Sigmoid colon (tissue), 7 donors: ENCODE measurements around the gene MPV17L. TPM values are rescaled to one million over a fixed set of nuclear protein-coding genes. Genes with fewer than 3 reads are reported as not detected.
A peak's percentile ranks its signal among the peaks of the same experiment; 100 is the strongest.
"Not testable (repeated sequence)": the region's sequence is repeated elsewhere in the genome, so short reads cannot be mapped to it uniquely, and the experiment has no call there.

Experiments
- DNase-seq: peaks from one replicate; pipeline ENCODE4 v3.0.0-alpha.2; 2019
- H3K27ac ChIP-seq, 4 donors: fragments of 200-600 bp; sonication (generic); one replicate each; pipeline ENCODE4 v1.5.1; 2016 to 2019; ENCODE audit warnings: mild to moderate bottlenecking in 1 of 4
- H3K27me3 ChIP-seq, 3 donors: fragments of 200-600 bp; sonication (generic); one replicate each; pipeline ENCODE4 v1.5.1; 2019; ENCODE audit warnings: mild to moderate bottlenecking in 1 of 3
- H3K36me3 ChIP-seq, 4 donors: fragments of 200-600 bp; sonication (generic); one replicate each; pipeline ENCODE4 v1.5.1; 2016 to 2019
- H3K4me1 ChIP-seq, 4 donors: fragments of 200-600 bp; sonication (generic); one replicate each; pipeline ENCODE4 v1.5.1; 2017 to 2019
- H3K4me3 ChIP-seq, 4 donors: fragments of 200-600 bp; sonication (generic); one replicate each; pipeline ENCODE4 v1.5.1; 2017 to 2019; ENCODE audit warnings: mild to moderate bottlenecking in 2 of 4, moderate library complexity in 1 of 4
- H3K9me3 ChIP-seq, 4 donors: fragments of 200-600 bp in 3 of 4; sonication (generic) in 3 of 4; one replicate each; pipeline versions ENCODE4 v1.5.1 to v1.6.1; 2013 to 2019
- CTCF ChIP-seq, 4 experiments: fragments of 450-650 bp in 3 of 4; fragments of 200-600 bp in 1 of 4; IDR thresholded peaks; one replicate each; pipeline ENCODE4 v1.5.1; 2016 to 2019; ENCODE audit warnings: antibody characterized with exemption in 4 of 4, mild to moderate bottlenecking in 3 of 4, moderate library complexity in 2 of 4
- EP300 ChIP-seq, 4 donors: sonication (generic); formaldehyde crosslinking; IDR thresholded peaks; one replicate each; pipeline ENCODE4 v1.6.1; 2017; ENCODE audit warnings: antibody characterized with exemption in 4 of 4
- POLR2A ChIP-seq, 2 donors: fragments of 450-650 bp; IDR thresholded peaks; one replicate each; pipeline ENCODE4 v1.6.1; 2016; ENCODE audit warnings: antibody characterized with exemption in 2 of 2, mild to moderate bottlenecking in 2 of 2, moderate library complexity in 2 of 2
- POLR2AphosphoS5 ChIP-seq, 4 donors: sonication (generic); formaldehyde crosslinking; IDR thresholded peaks; one replicate each; pipeline ENCODE4 v1.6.1; 2017; ENCODE audit warnings: antibody characterized with exemption in 4 of 4
- WGBS, 2 donors: extraction: QIAGEN DNeasy Blood & Tissue Kit; methylation state at CpG; one replicate each; pipeline ENCODE4 v1.1.7; 2013; 5-methylcytosine and 5-hydroxymethylcytosine counted together
- intact Hi-C: fragments of 100-400 bp; cut with DNase I; formaldehyde crosslinking; loops from one replicate; pipeline ENCODE4 v1.15.1; 2023
- polyA plus RNA-seq, 3 donors: library from polyadenylated mRNA; stranded (reverse); fragments of 200-250 nt; gene quantifications; one replicate each; pipeline ENCODE4 v1.2.3, GENCODE V29; 2013
- total RNA-seq, 4 donors: library from RNA; depleted of rRNA; stranded (reverse); fragments of >200 nt; gene quantifications; one replicate each; pipeline ENCODE4 v1.1.0, GENCODE V29; 2016
- donor health status: healthy with polysubstance abuse.
- donor health status: Bipolar disorder and iron deficiency.
- donor health status: healthy.

Gene MPV17L
- total and polyA plus RNA-seq, 7 donors: 1.8 to 13.9 (median 8.9) TPM

GRCh38 chr16:15435216-15435864, 39.8 kb downstream of the MPV17L start:
- intact Hi-C loops: loop anchor here (10.0 kb wide), 1 partner anchor 209 kb away; the partner anchor contains the start of gene MARF1
- Histone ChIP-seq H3K4me1 (peaks cover 0 to 30% (median 24%) of the 10 kb centered on the region in 4 donors), H3K36me3 (no peaks in the 10 kb centered on the region), H3K27ac (peak overlapping the region; percentile 84 to 90 (median 87)), H3K9me3 (no peaks in the 10 kb centered on the region), H3K27me3 (no peaks in the 10 kb centered on the region), H3K4me3 (peak overlapping the region; percentile 60 to 94 (median 94))
- TF ChIP-seq POLR2A (IDR thresholded peaks at IDR 0.05) (no peak), CTCF (IDR thresholded peaks at IDR 0.05) (no peak), POLR2AphosphoS5 (IDR thresholded peaks at IDR 0.05) (no peak), EP300 (IDR thresholded peaks at IDR 0.05) (no peak)
- WGBS, 2 donors: 11 to 12% methylated on average over 22 of the region's 22 CpGs
- no peak for DNase-seq

- H3K27ac ChIP-seq: peak overlapping the region in 1 of 4 donors; percentile 55
- H3K27me3 ChIP-seq: no peaks in the 10 kb centered on the region
- H3K4me3 ChIP-seq: no peak overlapping the region
- 84 to 88% methylated on average over 4 of the region's 4 CpGs for WGBS, 2 donors
- intact Hi-C loops: loop anchor here (10.0 kb wide), 1 partner anchor 206 kb away; the partner anchor contains the start of gene MARF1
- no peaks in the 10 kb centered on the region for H3K36me3 ChIP-seq
- peaks cover 0 to 45% (median 23%) of the 10 kb centered on the region in 4 donors for H3K4me1 ChIP-seq
- H3K9me3 ChIP-seq: no peaks in the 10 kb centered on the region
- TF ChIP-seq POLR2A (IDR thresholded peaks at IDR 0.05) (no peak), POLR2AphosphoS5 (IDR thresholded peaks at IDR 0.05) (no peak), CTCF (IDR thresholded peaks at IDR 0.05) (no peak), EP300 (IDR thresholded peaks at IDR 0.05) (no peak)
- no peak for DNase-seq
Measured at GRCh38 chr16:15439102-15439501, 43.5 kb downstream of the MPV17L start.

- DNase-seq: no peak
- no peaks in the 10 kb centered on the region for H3K36me3 ChIP-seq
- WGBS, 2 donors: 80 to 82% methylated on average over 4 of the region's 4 CpGs
- peaks cover 0 to 43% (median 23%) of the 10 kb centered on the region in 4 donors for H3K4me1 ChIP-seq
- intact Hi-C loops: loop anchor here (10.0 kb wide), 1 partner anchor 205 kb away; the partner anchor contains the start of gene MARF1
- TF ChIP-seq EP300 (IDR thresholded peaks at IDR 0.05): no peak
- H3K9me3 ChIP-seq: no peaks in the 10 kb centered on the region
- H3K4me3 ChIP-seq: no peak overlapping the region
- H3K27ac ChIP-seq: peak overlapping the region in 2 of 4 donors; percentile 44 to 55
- H3K27me3 ChIP-seq: no peaks in the 10 kb centered on the region
Measured at GRCh38 chr16:15439521-15439920, 44.0 kb downstream of the MPV17L start.

- peaks cover 0 to 34% (median 16%) of the 10 kb centered on the region in 4 donors for H3K4me1 ChIP-seq
- no peaks in the 10 kb centered on the region for H3K9me3 ChIP-seq
- H3K4me3 ChIP-seq: no peak overlapping the region
- no peaks in the 10 kb centered on the region for H3K27me3 ChIP-seq
- no peak for DNase-seq
- intact Hi-C loops: loop anchor here (5.0 kb wide), 1 partner anchor 151 kb away; no protein-coding TSS in a partner anchor
- no peaks in the 10 kb centered on the region for H3K36me3 ChIP-seq
- WGBS, 2 donors: 93 to 95% methylated on average over 3 of the region's 3 CpGs
- H3K27ac ChIP-seq: peak overlapping the region in 2 of 4 donors; percentile 44 to 55
- no peak for TF ChIP-seq POLR2AphosphoS5 (IDR thresholded peaks at IDR 0.05)
- TF ChIP-seq CTCF (IDR thresholded peaks at IDR 0.05): no peak
- no peak for TF ChIP-seq EP300 (IDR thresholded peaks at IDR 0.05)
- TF ChIP-seq POLR2A (IDR thresholded peaks at IDR 0.05): no peak
Measured at GRCh38 chr16:15440852-15441251, 45.3 kb downstream of the MPV17L start.

- not testable (repeated sequence) for H3K4me3 ChIP-seq, H3K36me3 ChIP-seq, H3K27ac ChIP-seq, DNase-seq, H3K27me3 ChIP-seq, H3K9me3 ChIP-seq
- 88 to 91% methylated on average over 5 of the region's 5 CpGs for WGBS, 2 donors
- intact Hi-C loops: loop anchor here (5.0 kb wide), 1 partner anchor 150 kb away; no protein-coding TSS in a partner anchor
- H3K4me1 ChIP-seq: peaks cover 0 to 33% (median 14%) of the 10 kb centered on the region in 4 donors
Measured at GRCh38 chr16:15442140-15442539, 46.6 kb downstream of the MPV17L start.
